ENCODE measurements around the gene KCNAB3. TPM values are rescaled to one million over a fixed set of nuclear protein-coding genes. Genes with fewer than 3 reads are reported as not detected.

The KCNAB3 gene
- total and polyA plus RNA-seq, 2 donors from 2014 or later = 0.71 to 3.9 TPM

DNA sequence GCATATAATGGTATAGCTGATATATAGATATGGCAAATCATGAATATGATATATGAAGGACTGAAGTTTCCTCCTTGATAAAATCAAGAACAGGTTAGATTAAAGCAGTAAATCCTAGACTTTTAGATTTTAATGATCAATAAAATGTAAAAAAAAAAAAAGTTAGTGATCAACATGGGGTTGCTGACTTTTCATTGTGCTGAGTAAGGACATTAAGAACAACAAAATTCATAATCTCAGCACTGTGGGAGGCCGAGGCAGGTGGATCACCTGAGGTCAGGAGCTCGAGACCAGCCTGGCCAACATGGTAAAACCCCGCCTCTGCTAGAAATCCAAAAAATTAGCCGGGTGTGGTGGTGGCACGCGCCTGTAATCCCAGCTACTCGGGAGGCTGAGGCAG, 51.4 kb downstream of the KCNAB3 start:
- TF ChIP-seq, protein P1, sequence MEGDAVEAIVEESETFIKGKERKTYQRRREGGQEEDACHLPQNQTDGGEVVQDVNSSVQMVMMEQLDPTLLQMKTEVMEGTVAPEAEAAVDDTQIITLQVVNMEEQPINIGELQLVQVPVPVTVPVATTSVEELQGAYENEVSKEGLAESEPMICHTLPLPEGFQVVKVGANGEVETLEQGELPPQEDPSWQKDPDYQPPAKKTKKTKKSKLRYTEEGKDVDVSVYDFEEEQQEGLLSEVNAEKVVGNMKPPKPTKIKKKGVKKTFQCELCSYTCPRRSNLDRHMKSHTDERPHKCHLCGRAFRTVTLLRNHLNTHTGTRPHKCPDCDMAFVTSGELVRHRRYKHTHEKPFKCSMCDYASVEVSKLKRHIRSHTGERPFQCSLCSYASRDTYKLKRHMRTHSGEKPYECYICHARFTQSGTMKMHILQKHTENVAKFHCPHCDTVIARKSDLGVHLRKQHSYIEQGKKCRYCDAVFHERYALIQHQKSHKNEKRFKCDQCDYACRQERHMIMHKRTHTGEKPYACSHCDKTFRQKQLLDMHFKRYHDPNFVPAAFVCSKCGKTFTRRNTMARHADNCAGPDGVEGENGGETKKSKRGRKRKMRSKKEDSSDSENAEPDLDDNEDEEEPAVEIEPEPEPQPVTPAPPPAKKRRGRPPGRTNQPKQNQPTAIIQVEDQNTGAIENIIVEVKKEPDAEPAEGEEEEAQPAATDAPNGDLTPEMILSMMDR (IDR thresholded peaks at IDR 0.05; ENCODE audit: borderline replicate concordance, extremely low read depth, insufficient read depth) = no peak
- Histone ChIP-seq H3K36me3 (ENCODE audit: control insufficient read depth in 2 of 3, insufficient read depth in 3 of 3, low read length in 3 of 3) (peaks cover 0 to 14% (median 6%) of the 10 kb centered on the region in 3 donors), H3K4me1 (ENCODE audit: control insufficient read depth in 2 of 3, insufficient read depth in 2 of 3, low read depth in 1 of 3, low read length in 3 of 3) (peaks cover 0 to 8% (median 6%) of the 10 kb centered on the region in 3 donors), H3K9ac (ENCODE audit: low read length in 3 of 3) (no peak overlapping the region), H3K4me3 (ENCODE audit: low read length in 3 of 3) (no peak overlapping the region), H3K27me3 (ENCODE audit: control insufficient read depth, insufficient read depth, low read length) (no peaks in the 10 kb centered on the region), H3K27ac (ENCODE audit: low read depth in 2 of 2, low read length in 2 of 2) (no peak overlapping the region), H3K9me3 (ENCODE audit: control insufficient read depth in 2 of 3, insufficient read depth in 1 of 3, low read length in 3 of 3) (no peaks in the 10 kb centered on the region)
- no peak for FAIRE-seq
- no peak for DNase-seq
- intact Hi-C loops (cut with DNase I) = no loop called here

DNA sequence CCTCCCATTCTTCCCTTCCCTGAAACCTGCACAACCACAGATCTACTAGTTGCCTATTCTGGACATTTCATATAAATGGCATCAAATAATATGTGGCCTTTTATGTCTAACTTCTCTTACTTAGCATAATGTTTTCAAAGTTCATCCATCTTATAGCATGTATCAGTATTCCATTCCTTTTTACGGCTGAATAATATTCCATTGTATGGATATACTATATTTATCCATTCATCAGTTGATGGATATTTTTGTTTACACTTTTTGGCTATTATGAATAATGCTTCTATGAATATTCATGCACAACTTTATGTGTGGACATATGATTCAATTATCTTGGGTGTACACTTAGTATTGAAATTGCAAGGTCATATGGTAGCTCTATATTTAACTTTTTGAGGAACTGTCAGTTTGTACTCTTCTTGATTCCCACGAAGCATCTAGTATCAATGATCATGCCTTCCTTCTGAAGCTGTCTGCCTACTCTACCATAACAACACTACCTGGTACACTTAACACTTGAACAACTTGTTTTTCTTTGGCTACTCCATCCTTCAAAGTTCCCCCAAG, 53.8 kb downstream of the KCNAB3 start:
- Histone ChIP-seq H3K9me3 (ENCODE audit: control insufficient read depth in 2 of 3, insufficient read depth in 1 of 3, low read length in 3 of 3) (no peaks in the 10 kb centered on the region), H3K27ac (ENCODE audit: low read depth in 2 of 2, low read length in 2 of 2) (no peak overlapping the region), H3K9ac (ENCODE audit: low read length in 3 of 3) (no peak overlapping the region), H3K36me3 (ENCODE audit: control insufficient read depth in 2 of 3, insufficient read depth in 3 of 3, low read length in 3 of 3) (peaks cover 0 to 8% (median 6%) of the 10 kb centered on the region in 3 donors), H3K4me1 (ENCODE audit: control insufficient read depth in 2 of 3, insufficient read depth in 2 of 3, low read depth in 1 of 3, low read length in 3 of 3) (no peaks in the 10 kb centered on the region), H3K27me3 (ENCODE audit: control insufficient read depth, insufficient read depth, low read length) (no peaks in the 10 kb centered on the region), H3K4me3 (ENCODE audit: low read length in 3 of 3) (no peak overlapping the region)
- intact Hi-C loops (cut with DNase I) = no loop called here
- TF ChIP-seq, protein P1 (IDR thresholded peaks at IDR 0.05; ENCODE audit: borderline replicate concordance, extremely low read depth, insufficient read depth) = no peak
- DNase-seq (no peak), FAIRE-seq (no peak)

DNA sequence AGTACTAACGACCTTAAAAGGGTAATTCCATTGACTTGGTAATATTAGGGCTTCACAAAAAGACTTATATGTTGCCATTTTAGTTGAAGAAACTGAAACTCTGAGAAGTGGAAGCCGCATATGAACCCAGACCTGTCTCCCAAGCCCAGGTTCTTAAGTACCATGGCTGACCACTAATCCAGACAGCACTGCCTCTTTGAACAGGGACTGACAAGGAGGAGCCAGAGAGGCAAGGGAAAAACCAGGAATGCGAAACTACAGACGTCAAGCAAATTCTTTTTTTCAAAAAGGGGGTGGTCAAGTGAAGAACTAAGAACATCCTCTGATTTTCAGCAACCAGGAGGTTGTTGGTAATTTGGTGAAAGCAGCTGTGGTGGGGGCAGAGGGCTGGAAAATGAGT, 56.6 kb downstream of the KCNAB3 start:
- Histone ChIP-seq H3K4me3 (ENCODE audit: low read length in 3 of 3) (no peak overlapping the region), H3K36me3 (ENCODE audit: control insufficient read depth in 2 of 3, insufficient read depth in 3 of 3, low read length in 3 of 3) (peaks cover 3 to 5% (median 4%) of the 10 kb centered on the region in 3 donors), H3K27me3 (ENCODE audit: control insufficient read depth, insufficient read depth, low read length) (no peaks in the 10 kb centered on the region), H3K4me1 (ENCODE audit: control insufficient read depth in 2 of 3, insufficient read depth in 2 of 3, low read depth in 1 of 3, low read length in 3 of 3) (no peaks in the 10 kb centered on the region), H3K27ac (ENCODE audit: low read depth in 2 of 2, low read length in 2 of 2) (no peak overlapping the region), H3K9me3 (ENCODE audit: control insufficient read depth in 2 of 3, insufficient read depth in 1 of 3, low read length in 3 of 3) (no peaks in the 10 kb centered on the region), H3K9ac (ENCODE audit: low read length in 3 of 3) (no peak overlapping the region)
- intact Hi-C loops (cut with DNase I) = no loop called here
- DNase-seq (no peak), FAIRE-seq (no peak)
- TF ChIP-seq, protein P1 (IDR thresholded peaks at IDR 0.05; ENCODE audit: borderline replicate concordance, extremely low read depth, insufficient read depth) = no peak

Other genes starting within 250 kb of the KCNAB3 start
- 66.9 TPM for gene TP53, start 242.4 kb downstream of the KCNAB3 start, total RNA-seq
- 14.8 TPM for gene TP53, start 242.4 kb downstream of the KCNAB3 start, polyA plus RNA-seq (ENCODE audit: insufficient read depth, low read depth, low replicate concordance)
- gene WRAP53, start 241.4 kb downstream of the KCNAB3 start, total RNA-seq = 6.5 TPM
- 10.8 TPM for gene WRAP53, start 241.4 kb downstream of the KCNAB3 start, polyA plus RNA-seq (ENCODE audit: insufficient read depth, low read depth, low replicate concordance)
- gene EFNB3, start 224.7 kb downstream of the KCNAB3 start, total RNA-seq = 3.5 TPM
- 2.3 TPM for gene EFNB3, start 224.7 kb downstream of the KCNAB3 start, polyA plus RNA-seq (ENCODE audit: insufficient read depth, low read depth, low replicate concordance)
- gene DNAH2, start 212.1 kb downstream of the KCNAB3 start, total RNA-seq = 0.66 TPM
- gene DNAH2, start 212.1 kb downstream of the KCNAB3 start, polyA plus RNA-seq (ENCODE audit: insufficient read depth, low read depth, low replicate concordance) = 0.17 TPM
- 32.3 TPM for gene KDM6B, start 95.6 kb downstream of the KCNAB3 start, total RNA-seq
- 3.9 TPM for gene KDM6B, start 95.6 kb downstream of the KCNAB3 start, polyA plus RNA-seq (ENCODE audit: insufficient read depth, low read depth, low replicate concordance)
- 17.6 TPM for gene TMEM88, start 74.8 kb downstream of the KCNAB3 start, total RNA-seq
- 59.8 TPM for gene TMEM88, start 74.8 kb downstream of the KCNAB3 start, polyA plus RNA-seq (ENCODE audit: insufficient read depth, low read depth, low replicate concordance)
- 69.6 TPM for gene NAA38, start 72.3 kb downstream of the KCNAB3 start, total RNA-seq
- 246 TPM for gene NAA38, start 72.3 kb downstream of the KCNAB3 start, polyA plus RNA-seq (ENCODE audit: insufficient read depth, low read depth, low replicate concordance)
- 20.4 TPM for gene CYB5D1, start 71.9 kb downstream of the KCNAB3 start, total RNA-seq
- gene CYB5D1, start 71.9 kb downstream of the KCNAB3 start, polyA plus RNA-seq (ENCODE audit: insufficient read depth, low read depth, low replicate concordance) = 14.3 TPM
- gene CHD3, start 41.1 kb downstream of the KCNAB3 start, total RNA-seq = 94.6 TPM
- 41.5 TPM for gene CHD3, start 41.1 kb downstream of the KCNAB3 start, polyA plus RNA-seq (ENCODE audit: insufficient read depth, low read depth, low replicate concordance)
- gene RNF227, start 13.6 kb downstream of the KCNAB3 start, total RNA-seq = 2.5 TPM
- gene RNF227, start 13.6 kb downstream of the KCNAB3 start, polyA plus RNA-seq (ENCODE audit: insufficient read depth, low read depth, low replicate concordance) = 2.5 TPM
- gene TRAPPC1, start 2.1 kb upstream of the KCNAB3 start, total RNA-seq = 149 TPM
- 291 TPM for gene TRAPPC1, start 2.1 kb upstream of the KCNAB3 start, polyA plus RNA-seq (ENCODE audit: insufficient read depth, low read depth, low replicate concordance)
- 27.5 TPM for gene CNTROB, start 2.4 kb upstream of the KCNAB3 start, total RNA-seq
- 11.6 TPM for gene CNTROB, start 2.4 kb upstream of the KCNAB3 start, polyA plus RNA-seq (ENCODE audit: insufficient read depth, low read depth, low replicate concordance)
- gene GUCY2D, start 72.8 kb upstream of the KCNAB3 start, total RNA-seq = 0.19 TPM
- 0.24 TPM for gene GUCY2D, start 72.8 kb upstream of the KCNAB3 start, polyA plus RNA-seq (ENCODE audit: insufficient read depth, low read depth, low replicate concordance)
- gene ALOX15B, start 109.2 kb upstream of the KCNAB3 start, total RNA-seq = 8.0 TPM
- gene ALOX15B, start 109.2 kb upstream of the KCNAB3 start, polyA plus RNA-seq (ENCODE audit: insufficient read depth, low read depth, low replicate concordance) = 0.15 TPM
- not detected for gene ALOX12B, start 157.9 kb upstream of the KCNAB3 start, total RNA-seq
- gene ALOX12B, start 157.9 kb upstream of the KCNAB3 start, polyA plus RNA-seq (ENCODE audit: insufficient read depth, low read depth, low replicate concordance) = not detected
- not detected for gene ALOXE3, start 188.7 kb upstream of the KCNAB3 start, total RNA-seq
- not detected for gene ALOXE3, start 188.7 kb upstream of the KCNAB3 start, polyA plus RNA-seq (ENCODE audit: insufficient read depth, low read depth, low replicate concordance)
- gene HES7, start 194.2 kb upstream of the KCNAB3 start, total RNA-seq = 0.25 TPM
- gene HES7, start 194.2 kb upstream of the KCNAB3 start, polyA plus RNA-seq (ENCODE audit: insufficient read depth, low read depth, low replicate concordance) = not detected
- gene PER1, start 222.5 kb upstream of the KCNAB3 start, total RNA-seq = 161 TPM
- gene PER1, start 222.5 kb upstream of the KCNAB3 start, polyA plus RNA-seq (ENCODE audit: insufficient read depth, low read depth, low replicate concordance) = 25.2 TPM
- gene VAMP2, start 233.1 kb upstream of the KCNAB3 start, total RNA-seq = 107 TPM
- gene VAMP2, start 233.1 kb upstream of the KCNAB3 start, polyA plus RNA-seq (ENCODE audit: insufficient read depth, low read depth, low replicate concordance) = 124 TPM
- 23.4 TPM for gene TMEM107, start 246.5 kb upstream of the KCNAB3 start, total RNA-seq
- gene TMEM107, start 246.5 kb upstream of the KCNAB3 start, polyA plus RNA-seq (ENCODE audit: insufficient read depth, low read depth, low replicate concordance) = 24.6 TPM